ENCODE data around the gene DNER.
A peak's percentile ranks its signal among the peaks of the same experiment; 100 is the strongest.

DNER gene

GRCh38 chr2:229586746-229587705 lies 127.3 kb downstream of the DNER start:
- ATAC-seq (peak; percentile 70), DNase-seq (peak; percentile 5 to 19)
- Mint-ChIP-seq H3K27me3 (peaks cover 32% of the 10 kb centered on the region), H3K9me3 (no peaks in the 10 kb centered on the region), H3K4me1 (no peaks in the 10 kb centered on the region), H3K27ac (no peak overlapping the region), H3K4me3 (no peak overlapping the region)

- Mint-ChIP-seq H3K4me3 (no peak overlapping the region), H3K9me3 (no peaks in the 10 kb centered on the region), H3K27me3 (peaks cover 34% of the 10 kb centered on the region), H3K27ac (no peak overlapping the region), H3K4me1 (no peaks in the 10 kb centered on the region)
- DNase-seq: no peak
- ATAC-seq: no peak
These were observed 128.3 kb downstream of the DNER start for GRCh38 chr2:229586012-229586411.

GRCh38 chr2:229582151-229582550 lies 132.2 kb downstream of the DNER start:
- Mint-ChIP-seq H3K4me3 (no peak overlapping the region), H3K27ac (no peak overlapping the region), H3K4me1 (no peaks in the 10 kb centered on the region), H3K9me3 (no peaks in the 10 kb centered on the region), H3K27me3 (peaks cover 42% of the 10 kb centered on the region)
- ATAC-seq (no peak), DNase-seq (no peak)

- Mint-ChIP-seq H3K4me3 (no peak overlapping the region), H3K27ac (no peak overlapping the region), H3K9me3 (no peaks in the 10 kb centered on the region), H3K4me1 (no peaks in the 10 kb centered on the region), H3K27me3 (peaks cover 26% of the 10 kb centered on the region)
- ATAC-seq (no peak), DNase-seq (no peak)
These were observed 136.1 kb downstream of the DNER start for GRCh38 chr2:229578052-229578846.

GRCh38 chr2:229575569-229576315 lies 138.6 kb downstream of the DNER start:
- H3K4me3 Mint-ChIP-seq: no peak overlapping the region

GRCh38 chr2:229572507-229573271 lies 141.7 kb downstream of the DNER start:
- Mint-ChIP-seq H3K9me3 (no peaks in the 10 kb centered on the region), H3K27me3 (peaks cover 13% of the 10 kb centered on the region), H3K4me3 (no peak overlapping the region)

More at GRCh38 chr2:229575569-229576315, 138.6 kb downstream of the DNER start:
- no peak for DNase-seq
- Mint-ChIP-seq H3K27ac (no peak overlapping the region), H3K27me3 (peaks cover 22% of the 10 kb centered on the region), H3K9me3 (no peaks in the 10 kb centered on the region), H3K4me1 (no peaks in the 10 kb centered on the region)
- no peak for ATAC-seq

GRCh38 chr2:229571243-229571642 lies 143.1 kb downstream of the DNER start:
- Mint-ChIP-seq H3K4me3 (no peak overlapping the region), H3K27me3 (peaks cover under 1% of the 10 kb centered on the region), H3K9me3 (no peaks in the 10 kb centered on the region), H3K4me1 (no peaks in the 10 kb centered on the region), H3K27ac (no peak overlapping the region)
- DNase-seq (no peak), ATAC-seq (no peak)

More at GRCh38 chr2:229572507-229573271, 141.7 kb downstream of the DNER start:
- Mint-ChIP-seq H3K27ac (no peak overlapping the region), H3K4me1 (no peaks in the 10 kb centered on the region)
- ATAC-seq: no peak
- DNase-seq: no peak

GRCh38 chr2:229566370-229566769 lies 148.0 kb downstream of the DNER start:
- H3K27me3 Mint-ChIP-seq: no peaks in the 10 kb centered on the region
- no peak overlapping the region for H3K4me3 Mint-ChIP-seq
- no peak overlapping the region for H3K27ac Mint-ChIP-seq
- no peaks in the 10 kb centered on the region for H3K9me3 Mint-ChIP-seq
- no peak for ATAC-seq
- no peaks in the 10 kb centered on the region for H3K4me1 Mint-ChIP-seq
- DNase-seq: no peak

GRCh38 chr2:229564300-229564907 lies 150.0 kb downstream of the DNER start:
- Mint-ChIP-seq H3K9me3 (no peaks in the 10 kb centered on the region), H3K27me3 (no peaks in the 10 kb centered on the region), H3K27ac (no peak overlapping the region), H3K4me1 (no peaks in the 10 kb centered on the region), H3K4me3 (no peak overlapping the region)
- DNase-seq: no peak
- ATAC-seq: no peak

- Mint-ChIP-seq H3K4me3 (no peak overlapping the region), H3K4me1 (no peaks in the 10 kb centered on the region), H3K27ac (no peak overlapping the region), H3K27me3 (no peaks in the 10 kb centered on the region), H3K9me3 (no peaks in the 10 kb centered on the region)
- ATAC-seq: no peak
- no peak for DNase-seq
These were observed 151.0 kb downstream of the DNER start for GRCh38 chr2:229563388-229563787.

GRCh38 chr2:229562472-229563127 lies 151.8 kb downstream of the DNER start:
- Mint-ChIP-seq H3K4me3 (no peak overlapping the region), H3K9me3 (peaks cover 0 to 5% of the 10 kb centered on the region in 2 donors), H3K4me1 (no peaks in the 10 kb centered on the region), H3K27me3 (no peaks in the 10 kb centered on the region), H3K27ac (no peak overlapping the region)
- no peak for ATAC-seq
- no peak for DNase-seq

GRCh38 chr2:229559986-229560385 lies 154.4 kb downstream of the DNER start:
- Mint-ChIP-seq H3K4me1 (no peaks in the 10 kb centered on the region), H3K9me3 (peaks cover 0 to 10% of the 10 kb centered on the region in 2 donors), H3K27me3 (no peaks in the 10 kb centered on the region), H3K4me3 (no peak overlapping the region), H3K27ac (no peak overlapping the region)
- DNase-seq (no peak), ATAC-seq (no peak)

- H3K4me1 Mint-ChIP-seq: no peaks in the 10 kb centered on the region
- H3K9me3 Mint-ChIP-seq: peaks cover 0 to 10% of the 10 kb centered on the region in 2 donors
- H3K27me3 Mint-ChIP-seq: no peaks in the 10 kb centered on the region
- ATAC-seq (no peak), DNase-seq (no peak)
- no peak overlapping the region for H3K27ac Mint-ChIP-seq
- H3K4me3 Mint-ChIP-seq: no peak overlapping the region
These were observed 161.3 kb downstream of the DNER start for GRCh38 chr2:229553091-229553490.

Measured in stimulated activated naive CD8-positive, alpha-beta T cell treated with anti-CD3 and anti-CD28 coated beads, Interleukin-15, amount 100 ng/mL, for 72 hours (primary cell).